A549 (cell line): ENCODE measurements around the gene RNF225. TPM values are rescaled to one million over a fixed set of nuclear protein-coding genes. Genes with fewer than 3 reads are reported as not detected.

ENCODE experiments used
- ATAC-seq, 2 experiments: fragments of 200-7000 bp in 1 of 2; fragments of >200 bp in 1 of 2; cut with Nextera tagmentation in 1 of 2; cut with Tn5 transposase in 1 of 2; 3 replicates each; pipeline versions ENCODE4 v1.8.0 to v1.9.1; 2018 to 2020; ENCODE audit warnings: mild to moderate bottlenecking in 1 of 2, moderate library complexity in 1 of 2
- CTCF ChIA-PET: fragments of 300-600 bp; sonication (Branson Sonifier 250); formaldehyde crosslinking; extraction: SDS; loops from one replicate; lab custom pipeline; 2021; ENCODE audit warnings: antibody characterized with exemption, inconsistent platforms; lab: Yijun Ruan, JAX
- POLR2A ChIA-PET: fragments of 350-600 bp; formaldehyde crosslinking; extraction: SDS; loops from one replicate; lab custom pipeline; 2021; ENCODE audit warnings: antibody characterized with exemption, inconsistent platforms; lab: Yijun Ruan, JAX
- DNase-seq, 2 experiments: peaks; one replicate each; pipeline versions ENCODE4 v3.0.0 to v3.0.0-alpha.2; 2011 to 2016; ENCODE audit warnings: low read depth in 1 of 2, low spot score in 1 of 2
- FAIRE-seq: peaks from 2 replicates; lab custom pipeline; 2011; peaks lifted over from hg19 to GRCh38; lab: Jason Lieb, UNC
- H3K27ac ChIP-seq, 2 experiments: fragments of >200 bp; sonication (Bioruptor Twin); formaldehyde crosslinking; 3 replicates each; pipeline ENCODE4 v1.5.1; 2016 to 2017
- H3K4me1 ChIP-seq: fragments of >200 bp; sonication (Bioruptor Twin); formaldehyde crosslinking; 3 replicates; pipeline ENCODE4 v1.6.1; 2016
- H3K4me2 ChIP-seq: fragments of >200 bp; sonication (Bioruptor Twin); formaldehyde crosslinking; 3 replicates; pipeline ENCODE4 v1.6.1; 2016
- H3K4me3 ChIP-seq: fragments of >200 bp; sonication (Bioruptor Twin); formaldehyde crosslinking; 3 replicates; pipeline ENCODE4 v1.5.1; 2016
- H3K9me3 ChIP-seq: fragments of >200 bp; sonication (Bioruptor Twin); formaldehyde crosslinking; 3 replicates; pipeline ENCODE4 v1.6.1; 2016
- CBX2 ChIP-seq: fragments of 200-600 bp; sonication (generic); IDR thresholded peaks from 2 replicates; pipeline ENCODE4 v1.6.1; 2016; ENCODE audit warnings: low read depth, mild to moderate bottlenecking, borderline replicate concordance
- CBX8 ChIP-seq: fragments of 200-600 bp; sonication (generic); IDR thresholded peaks from 2 replicates; pipeline ENCODE4 v1.6.1; 2016
- CHD2 ChIP-seq: fragments of 150-350 bp; IDR thresholded peaks from 2 replicates; pipeline ENCODE4 v1.6.1; 2014; ENCODE audit warnings: low read length; ENCODE audit not compliant: partially characterized antibody
- CHD4 ChIP-seq: fragments of 200-600 bp; sonication (generic); IDR thresholded peaks from 2 replicates; pipeline ENCODE4 v1.6.1; 2016; ENCODE audit warnings: antibody characterized with exemption, mild to moderate bottlenecking, borderline replicate concordance
- CTCF ChIP-seq: fragments of >200 bp; sonication (Bioruptor Twin); formaldehyde crosslinking; IDR thresholded peaks from 3 replicates; pipeline ENCODE4 v1.5.1; 2016
- EHF ChIP-seq: fragments of 250-450 bp; sonication (Bioruptor Pico); IDR thresholded peaks from 2 replicates; pipeline ENCODE4 v1.5.0; 2020; ENCODE audit warnings: mild to moderate bottlenecking
- EHMT2 ChIP-seq: fragments of 200-600 bp; sonication (generic); IDR thresholded peaks from 2 replicates; pipeline ENCODE4 v1.6.1; 2016; ENCODE audit warnings: antibody characterized with exemption, low read depth, mild to moderate bottlenecking, moderate library complexity
- FOSL2 ChIP-seq, 2 experiments: fragments of 450-650 bp in 1 of 2; fragments of >200 bp in 1 of 2; sonication (Bioruptor Twin) in 1 of 2; formaldehyde crosslinking; IDR thresholded peaks; 2 replicates each; pipeline versions ENCODE4 v1.5.0 to v1.6.1; 2016 to 2020; ENCODE audit warnings: mild to moderate bottlenecking in 1 of 2, moderate library complexity in 1 of 2
- FOXS1 ChIP-seq: fragments of 250-450 bp; sonication (Bioruptor Pico); IDR thresholded peaks from 2 replicates; pipeline ENCODE4 v1.5.0; 2020; ENCODE audit warnings: mild to moderate bottlenecking, moderate library complexity
- GATA3 ChIP-seq: IDR thresholded peaks from 2 replicates; pipeline ENCODE4 v1.6.1; 2012; ENCODE audit warnings: borderline replicate concordance
- HDAC2 ChIP-seq: fragments of 200-600 bp; sonication (generic); IDR thresholded peaks from 2 replicates; pipeline ENCODE4 v1.6.1; 2016
- HEYL ChIP-seq: fragments of 250-450 bp; sonication (Bioruptor Pico); IDR thresholded peaks from 2 replicates; pipeline ENCODE4 v1.8.0; 2021; ENCODE audit warnings: mild to moderate bottlenecking, moderate library complexity
- HOXB5 ChIP-seq: fragments of 250-450 bp; sonication (Bioruptor Pico); IDR thresholded peaks from 2 replicates; pipeline ENCODE4 v1.5.0; 2020; ENCODE audit warnings: mild to moderate bottlenecking, moderate library complexity
- JUNB ChIP-seq: fragments of >200 bp; sonication (Bioruptor Twin); formaldehyde crosslinking; IDR thresholded peaks from 2 replicates; pipeline ENCODE4 v1.6.1; 2016
- KDM1A ChIP-seq: fragments of 200-600 bp; sonication (generic); IDR thresholded peaks from 2 replicates; pipeline ENCODE4 v1.6.1; 2016; ENCODE audit warnings: low read depth, mild to moderate bottlenecking
- KDM5A ChIP-seq: fragments of 200-600 bp; sonication (generic); IDR thresholded peaks from 2 replicates; pipeline ENCODE4 v1.6.1; 2016; ENCODE audit warnings: antibody characterized with exemption, mild to moderate bottlenecking
- MAFK ChIP-seq: fragments of 450-650 bp; IDR thresholded peaks from 2 replicates; pipeline ENCODE4 v1.6.1; 2014; ENCODE audit not compliant: partially characterized antibody
- MAX ChIP-seq: IDR thresholded peaks from 2 replicates; pipeline ENCODE4 v1.6.1; 2012
- MAZ ChIP-seq: fragments of 150-350 bp; IDR thresholded peaks from 2 replicates; pipeline ENCODE4 v1.6.1; 2014; ENCODE audit warnings: antibody characterized with exemption, low read depth, low read length, borderline replicate concordance
- MYC ChIP-seq: IDR thresholded peaks from 2 replicates; pipeline ENCODE4 v1.6.1; 2012; ENCODE audit warnings: mild to moderate bottlenecking, inconsistent platforms, low read length, improper control_type of control experiment, borderline replicate concordance
- NPAS2 ChIP-seq: fragments of 250-450 bp; sonication (Bioruptor Pico); IDR thresholded peaks from 2 replicates; pipeline ENCODE4 v1.8.0; 2022; ENCODE audit warnings: mild to moderate bottlenecking, moderate library complexity, borderline replicate concordance
- RAD21 ChIP-seq, 2 experiments: fragments of >200 bp in 1 of 2; sonication (Bioruptor Twin) in 1 of 2; formaldehyde crosslinking in 1 of 2; IDR thresholded peaks in 1 of 2; conservative IDR thresholded peaks in 1 of 2; 2 replicates in 1 of 2; 3 replicates in 1 of 2; pipeline ENCODE4 v1.6.1; 2012 to 2018; ENCODE audit warnings: inconsistent platforms in 1 of 2
- RCOR1 ChIP-seq: fragments of 150-350 bp; IDR thresholded peaks from 2 replicates; pipeline ENCODE4 v1.6.1; 2014; ENCODE audit warnings: antibody characterized with exemption, low read length, low read depth
- SREBF2 ChIP-seq: fragments of 450-650 bp; IDR thresholded peaks from 2 replicates; pipeline ENCODE4 v1.6.1; 2014; ENCODE audit warnings: mild to moderate bottlenecking, moderate library complexity
- USF2 ChIP-seq: fragments of 450-650 bp; IDR thresholded peaks from 2 replicates; pipeline ENCODE4 v1.6.1; 2014; ENCODE audit warnings: antibody characterized with exemption
- ZNF302 ChIP-seq: fragments of 250-450 bp; sonication (Bioruptor Pico); IDR thresholded peaks from 2 replicates; pipeline ENCODE4 v1.9.0; 2021; ENCODE audit warnings: inconsistent platforms, mild to moderate bottlenecking, moderate library complexity
- ZSCAN20 ChIP-seq: fragments of 250-450 bp; sonication (Bioruptor Pico); IDR thresholded peaks from 2 replicates; pipeline ENCODE4 v1.8.0; 2022; ENCODE audit warnings: mild to moderate bottlenecking, moderate library complexity
- WGBS: methylation state at CpG from one replicate; pipeline ENCODE4 v1.1.6; 2017; ENCODE audit errors: missing lambda C conversion rate; 5-methylcytosine and 5-hydroxymethylcytosine counted together
- polyA plus RNA-seq, 4 experiments: library from polyadenylated mRNA; depleted of rRNA in 3 of 4; stranded (reverse); fragments of >200 nt; fragmentation: RNase III in 1 of 4; extraction: RNeasy Plus Mini Kit Qiagen cat#74134 plus additional on column Dnase treatment in 1 of 4; gene quantifications; 2 replicates in 3 of 4; 3 replicates in 1 of 4; pipeline ENCODE4 v1.2.3, GENCODE V29; 2011 to 2017

The RNF225 gene
- polyA plus RNA-seq, 2 of the 4 experiments (the other 2 are of a cell fraction): not detected

- Histone ChIP-seq H3K4me2 (no peak overlapping the region), H3K27ac (no peak overlapping the region), H3K4me3 (no peak overlapping the region), H3K9me3 (peaks cover 13% of the 10 kb centered on the region; the same call in 1 of the 3 replicates), H3K4me1 (0 out of 3 replicates have a peak, but pooled peaks cover 8% of the 10 kb centered on the region)
- FAIRE-seq (no peak), ATAC-seq (no peak), DNase-seq (no peak)
- POLR2A ChIA-PET: interaction anchor here (1.4 kb wide), 1 partner anchor 12 kb away, joined by 3 read pairs; no protein-coding TSS in a partner anchor
- 90% methylated on average over 82 of the region's 84 CpGs for WGBS
- CTCF ChIA-PET: interaction anchor here (0.6 to 1.6 kb wide), 3 partner anchors 10 to 562 kb away, joined by 4 to 5 read pairs (median 5); partner anchors contain the start of gene ZNF497
- TF ChIP-seq EHMT2 (no peak), MYC (no peak), CBX8 (no peak), CTCF (no peak), HEYL (CRISPR knock-in tag) (no peak), ZSCAN20 (CRISPR knock-in tag) (no peak), FOSL2 (IDR thresholded peaks at IDR 0.05) (no peak), FOSL2 (CRISPR knock-in tag; IDR thresholded peaks at IDR 0.05) (no peak)
Measured at GRCh38 chr19:58350001-58350861, 45.2 kb upstream of the RNF225 start.

GRCh38 chr19:58350871-58351557, 44.4 kb upstream of the RNF225 start:
- ChIA-PET CTCF (no interaction called here), POLR2A (interaction anchor here (1.4 to 3.4 kb wide), 2 partner anchors 11 kb away, joined by 3 to 13 read pairs; partner anchors contain the start of gene ZNF497)
- no peak overlapping the region for H3K4me3 ChIP-seq
- no peak for DNase-seq
- WGBS: 89% methylated on average over 33 of the region's 34 CpGs
- no peak for TF ChIP-seq RCOR1
- no peak for TF ChIP-seq EHF
- no peak for TF ChIP-seq CHD2
- TF ChIP-seq EHMT2: no peak
- no peak for TF ChIP-seq ZNF302 (CRISPR knock-in tag)
- H3K4me1 ChIP-seq: 0 out of 3 replicates have a peak, but pooled peaks cover 8% of the 10 kb centered on the region
- no peak for ATAC-seq
- H3K4me2 ChIP-seq: no peak overlapping the region
- peaks cover 9% of the 10 kb centered on the region; the same call in 1 of the 3 replicates for H3K9me3 ChIP-seq
- no peak for FAIRE-seq
- H3K27ac ChIP-seq: no peak overlapping the region

- DNase-seq (no peak), ATAC-seq (no peak), FAIRE-seq (no peak)
- 90% methylated on average over 9 of the region's 9 CpGs for WGBS
- POLR2A ChIA-PET: interaction anchor here (3.4 kb wide), 1 partner anchor 11 kb away, joined by 13 read pairs; the partner anchor contains the start of gene ZNF497
- Histone ChIP-seq H3K4me1 (0 out of 3 replicates have a peak, but pooled peaks cover 8% of the 10 kb centered on the region), H3K27ac (no peak overlapping the region), H3K9me3 (peaks cover 6% of the 10 kb centered on the region; the same call in 1 of the 3 replicates), H3K4me3 (no peak overlapping the region), H3K4me2 (no peak overlapping the region)
- CTCF ChIA-PET: no interaction called here
- TF ChIP-seq NPAS2 (CRISPR knock-in tag) (no peak), HOXB5 (no peak), CHD4 (no peak), KDM5A (no peak), CBX2 (no peak), FOXS1 (CRISPR knock-in tag) (no peak), RAD21 (conservative IDR thresholded peaks at IDR 0.05 in 1 of 2, IDR thresholded peaks at IDR 0.05 in 1 of 2) (no peak), MAFK (no peak), ZNF302 (CRISPR knock-in tag) (no peak), SREBF2 (no peak), KDM1A (no peak), USF2 (no peak), MAX (no peak), ZSCAN20 (CRISPR knock-in tag) (no peak), JUNB (no peak), MAZ (no peak), GATA3 (no peak), HDAC2 (no peak)
Measured at GRCh38 chr19:58351558-58351878, 43.9 kb upstream of the RNF225 start.
